KBM-7 (cell line): ENCODE data around the gene ATP2A3.

Experiments used
- DNase-seq: peaks from one replicate; pipeline ENCODE4 v3.0.0-alpha.2; 2015
- in situ Hi-C: fragments of 300-500 bp; cut with MboI; formaldehyde crosslinking; loops from 2 replicates; pipeline ENCODE4 v1.14.3; 2020; ENCODE audit warnings: low sequenced_read_pairs, low pct_unique_long_range_greater_than_20kb, mixed read lengths

Gene ATP2A3

GRCh38 chr17:3977387-3977786, 13.2 kb upstream of the ATP2A3 start:
- DNase-seq, result no peak
- in situ Hi-C loops, result no loop called here

GRCh38 chr17:3976675-3977171, 12.5 kb upstream of the ATP2A3 start:
- no peak for DNase-seq
- in situ Hi-C loops, result no loop called here

- no peak for DNase-seq
- in situ Hi-C loops, result no loop called here
These were observed 10.7 kb upstream of the ATP2A3 start for GRCh38 chr17:3974980-3975379.

- in situ Hi-C loops, result no loop called here
- peak; percentile 85 for DNase-seq
These were observed 10.0 kb upstream of the ATP2A3 start for GRCh38 chr17:3974138-3974687.

GRCh38 chr17:3973495-3974137, 9.4 kb upstream of the ATP2A3 start:
- no peak for DNase-seq
- in situ Hi-C loops, result no loop called here

- no peak for DNase-seq
- in situ Hi-C loops, result no loop called here
These were observed 8.7 kb upstream of the ATP2A3 start for GRCh38 chr17:3972931-3973330.

GRCh38 chr17:3972281-3972731, 8.1 kb upstream of the ATP2A3 start:
- in situ Hi-C loops, result no loop called here
- peak; percentile 49 for DNase-seq

GRCh38 chr17:3970668-3971067, 6.4 kb upstream of the ATP2A3 start:
- in situ Hi-C loops, result no loop called here
- DNase-seq, result no peak

- no peak for DNase-seq
- in situ Hi-C loops, result no loop called here
These were observed 5.7 kb upstream of the ATP2A3 start for GRCh38 chr17:3969963-3970362.

- DNase-seq, result peak; percentile 37
- in situ Hi-C loops, result no loop called here
These were observed 4.8 kb upstream of the ATP2A3 start for GRCh38 chr17:3968886-3969524.

- in situ Hi-C loops, result no loop called here
- no peak for DNase-seq
These were observed 3.8 kb upstream of the ATP2A3 start for GRCh38 chr17:3968015-3968414.

- no peak for DNase-seq
- in situ Hi-C loops, result no loop called here
These were observed 2.6 kb upstream of the ATP2A3 start for GRCh38 chr17:3966720-3967363.

- peak; percentile 95 for DNase-seq
- in situ Hi-C loops, result no loop called here
These were observed 1.0 kb upstream of the ATP2A3 start for GRCh38 chr17:3965118-3965800.

- DNase-seq, result peak; percentile 89
- in situ Hi-C loops, result no loop called here
These were observed 718 bp downstream of the ATP2A3 start for GRCh38 chr17:3963237-3964201.

GRCh38 chr17:3962965-3963236, 1.3 kb downstream of the ATP2A3 start:
- in situ Hi-C loops, result no loop called here
- no peak for DNase-seq

GRCh38 chr17:3962217-3962964, 1.8 kb downstream of the ATP2A3 start:
- in situ Hi-C loops, result no loop called here
- no peak for DNase-seq

- peak; percentile 31 for DNase-seq
- in situ Hi-C loops, result no loop called here
These were observed 2.6 kb downstream of the ATP2A3 start for GRCh38 chr17:3961564-3962047.

- in situ Hi-C loops, result no loop called here
- no peak for DNase-seq
These were observed 3.5 kb downstream of the ATP2A3 start for GRCh38 chr17:3960764-3961163.
